Epithelial cell of prostate (primary cell): ENCODE data around the gene ECSCR.
A peak's percentile ranks its signal among the peaks of the same experiment; 100 is the strongest.
"Not testable (repeated sequence)": the region's sequence is repeated elsewhere in the genome, so short reads cannot be mapped to it uniquely, and the experiment has no call there.

Source experiments
- DNase-seq: peaks from one replicate; pipeline ENCODE4 v3.0.0-alpha.2; 2011; ENCODE audit warnings: low read depth, low spot score
- H3K27ac ChIP-seq: fragments of 450-650 bp; 2 replicates; pipeline ENCODE4 v1.5.1; 2017; ENCODE audit warnings: mild to moderate bottlenecking

The ECSCR gene

GRCh38 chr5:139415221-139415861, 47.2 kb downstream of the ECSCR start:
- peak; percentile 74 for DNase-seq
- peak overlapping the region; percentile 64 for H3K27ac ChIP-seq

DNA sequence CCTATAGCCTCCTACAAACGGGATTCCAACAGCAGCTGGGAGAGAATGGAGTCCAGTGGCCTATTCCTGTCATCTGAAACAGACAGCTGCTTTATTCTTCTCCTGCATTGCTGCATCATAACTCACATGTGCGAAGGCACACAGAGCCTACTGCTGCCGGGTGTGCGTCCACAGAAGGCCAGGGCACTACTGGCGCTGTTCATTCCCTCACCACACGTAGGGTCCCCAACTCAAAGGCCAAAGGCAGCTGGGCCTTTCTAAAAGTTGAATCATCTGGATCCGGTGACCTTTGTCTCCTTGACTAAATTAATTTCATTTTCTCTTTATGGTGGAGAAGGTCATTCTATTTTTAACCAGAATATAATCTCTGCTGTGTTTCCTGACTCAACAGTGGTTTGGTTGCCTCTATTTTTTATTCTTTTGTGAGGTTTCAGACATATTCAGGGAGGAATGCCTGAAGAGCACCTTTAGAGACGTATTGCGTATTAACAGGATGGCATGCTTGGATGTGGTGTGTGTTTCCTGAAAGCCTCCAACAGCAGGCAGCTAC, 47.9 kb downstream of the ECSCR start:
- no peak for DNase-seq
- peak overlapping the region; percentile 64 for H3K27ac ChIP-seq

DNA sequence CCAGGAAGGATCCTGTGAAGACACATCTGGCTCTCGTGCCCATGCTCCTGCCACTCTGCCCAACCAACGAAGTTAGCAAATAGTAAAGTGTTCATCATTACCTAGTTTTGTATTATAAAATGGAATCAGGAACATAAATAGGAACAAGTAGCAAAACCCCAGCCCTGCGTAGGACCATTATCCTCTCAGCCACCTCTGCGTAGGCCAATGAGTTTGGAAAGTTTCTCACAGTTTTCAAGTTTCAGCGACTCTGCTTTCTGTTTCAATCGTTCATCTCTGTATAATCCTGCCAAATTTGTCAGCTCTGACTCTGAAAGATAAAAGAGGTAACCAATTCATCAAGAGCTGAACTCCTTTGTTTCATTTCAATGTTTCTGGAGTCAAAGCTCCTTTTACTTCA, 48.6 kb downstream of the ECSCR start:
- DNase-seq = no peak
- no peak overlapping the region for H3K27ac ChIP-seq

GRCh38 chr5:139413153-139413552, 49.4 kb downstream of the ECSCR start:
- H3K27ac ChIP-seq = no peak overlapping the region
- no peak for DNase-seq

GRCh38 chr5:139410993-139411828, 51.3 kb downstream of the ECSCR start:
- no peak overlapping the region for H3K27ac ChIP-seq
- no peak for DNase-seq

DNA sequence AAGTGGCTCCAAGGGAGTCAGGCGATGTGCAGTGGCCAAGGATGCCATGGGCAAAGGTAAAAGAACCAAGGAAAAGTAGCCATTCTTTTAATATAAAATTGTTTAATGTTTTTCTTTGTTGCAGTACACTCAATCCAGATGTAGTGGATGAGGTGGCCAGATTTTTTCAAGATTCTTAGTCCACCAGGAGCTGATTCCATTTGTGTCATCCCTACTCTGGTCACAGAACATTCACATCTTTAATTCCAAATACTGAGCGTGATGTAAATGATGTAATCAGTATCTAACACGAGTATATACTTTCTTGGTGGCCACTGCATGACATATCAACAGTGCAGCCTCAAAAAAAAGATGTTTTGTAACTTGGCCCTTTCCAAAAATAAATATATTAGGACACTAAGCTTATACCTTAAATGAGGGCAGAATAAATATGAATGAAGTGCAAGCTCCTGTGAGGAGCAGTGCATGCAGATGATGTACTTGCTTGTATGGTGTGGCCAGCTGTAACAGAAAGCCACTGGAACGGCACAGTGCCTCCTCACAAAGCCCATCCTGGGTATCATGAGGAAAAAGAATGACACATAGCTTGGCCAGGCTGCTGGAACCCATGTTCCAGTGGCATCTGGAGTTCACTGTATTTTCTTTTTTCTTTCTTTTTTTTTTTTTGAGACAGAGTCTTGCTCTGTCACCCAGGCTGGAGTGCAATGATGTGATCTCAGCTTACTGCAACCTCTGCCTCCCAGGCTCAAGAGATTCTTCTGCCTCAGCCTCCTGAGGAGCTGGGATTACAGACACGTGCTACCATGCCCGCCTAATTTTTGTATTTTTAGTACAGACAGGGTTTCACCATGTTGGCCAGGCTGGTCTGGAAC, 52.2 kb downstream of the ECSCR start:
- DNase-seq = no peak
- H3K27ac ChIP-seq = no peak overlapping the region

DNA sequence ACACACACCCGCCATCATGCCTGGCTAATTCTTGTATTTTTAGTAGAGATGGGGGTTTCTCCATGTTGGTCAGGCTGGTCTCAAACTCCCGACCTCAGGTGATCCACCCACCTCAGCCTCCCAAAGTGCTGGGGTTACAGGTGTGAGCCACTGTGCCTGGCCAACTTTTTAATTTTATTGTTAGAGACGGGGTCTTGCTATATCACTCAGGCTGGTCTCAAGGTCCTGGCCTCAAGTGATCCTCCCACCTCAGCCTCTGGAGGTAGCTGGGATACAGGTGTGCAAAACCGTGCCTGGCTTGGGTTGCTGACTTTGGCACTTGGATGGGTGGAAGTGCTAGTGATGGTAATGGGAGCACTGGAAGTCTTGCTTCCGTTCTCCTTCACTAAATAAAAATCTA, 53.4 kb downstream of the ECSCR start:
- DNase-seq, H3K27ac ChIP-seq: not testable (repeated sequence)

DNA sequence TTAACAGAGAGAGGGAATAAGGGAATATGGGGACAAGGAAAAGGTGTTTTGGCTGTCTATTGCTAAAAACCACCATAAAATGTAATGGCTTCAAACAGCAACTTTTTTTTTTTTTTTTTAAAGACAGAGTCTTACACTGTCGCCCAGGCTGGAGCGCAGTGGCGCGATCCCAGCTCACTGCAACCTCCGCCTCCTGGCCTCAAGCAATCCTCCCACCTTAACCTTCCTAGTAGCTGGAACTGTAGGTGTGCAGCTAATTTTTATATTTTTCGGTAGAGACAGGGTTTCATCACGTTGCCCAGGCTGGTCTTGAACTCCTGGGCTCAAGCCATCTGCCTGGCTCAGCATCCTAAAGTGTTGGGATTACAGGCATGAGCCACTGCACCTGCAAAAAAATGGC, 54.4 kb downstream of the ECSCR start:
- no peak overlapping the region for H3K27ac ChIP-seq

DNA sequence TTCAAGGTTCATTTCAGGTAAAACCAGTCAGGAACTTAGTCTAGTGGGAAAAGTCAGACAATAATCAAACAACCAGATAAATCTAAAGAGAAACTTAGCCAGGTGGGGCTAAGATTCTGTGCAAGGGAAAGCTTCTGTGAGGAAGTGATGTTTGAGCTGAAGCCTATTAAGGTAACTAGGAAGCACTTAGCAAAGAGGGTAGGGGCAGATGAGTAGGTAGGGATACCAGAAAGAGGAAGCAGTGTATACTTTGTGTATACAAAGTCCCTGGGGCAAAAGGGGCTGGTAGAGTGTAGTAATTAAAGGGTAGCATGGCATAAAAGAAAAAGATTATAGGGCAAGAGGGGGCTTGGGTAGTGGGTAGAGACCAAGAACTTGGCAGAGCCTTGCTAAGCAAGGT, 55.0 kb downstream of the ECSCR start:
- DNase-seq = no peak

More for the DNA sequence above, 54.4 kb downstream of the ECSCR start:
- DNase-seq = no peak

GRCh38 chr5:139406963-139407362, 55.6 kb downstream of the ECSCR start:
- DNase-seq = no peak
- no peak overlapping the region for H3K27ac ChIP-seq

More for the DNA sequence above, 55.0 kb downstream of the ECSCR start:
- no peak overlapping the region for H3K27ac ChIP-seq

DNA sequence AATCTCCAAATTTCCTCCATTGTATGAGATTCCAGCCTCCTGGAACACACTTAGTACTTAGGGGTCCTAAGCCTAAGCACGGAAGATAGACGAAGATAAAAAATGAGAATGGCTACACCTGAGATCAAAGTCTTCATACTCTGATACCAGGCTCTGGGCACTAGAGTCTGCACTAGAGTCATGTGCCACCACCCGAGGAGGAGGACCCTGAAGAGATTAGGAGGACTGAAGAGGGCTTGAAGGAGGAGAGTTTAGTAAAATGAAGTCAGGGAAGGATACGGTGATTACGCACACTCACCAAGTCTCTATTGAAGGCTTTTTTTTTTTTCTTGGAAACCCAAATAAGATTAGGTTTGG, 58.1 kb downstream of the ECSCR start:
- no peak for DNase-seq
- peak overlapping the region; percentile 90 for H3K27ac ChIP-seq

- DNase-seq = peak; percentile 75
- H3K27ac ChIP-seq = peak within 1 kb of the TSS; percentile 90
These were observed 58.6 kb downstream of the ECSCR start, which contains the start of gene SPATA24 for GRCh38 chr5:139403787-139404483. TSS of gene SPATA24 (minus strand) at chr5:139404089. CDS start at chr5:139404060, 29 bp downstream.

DNA sequence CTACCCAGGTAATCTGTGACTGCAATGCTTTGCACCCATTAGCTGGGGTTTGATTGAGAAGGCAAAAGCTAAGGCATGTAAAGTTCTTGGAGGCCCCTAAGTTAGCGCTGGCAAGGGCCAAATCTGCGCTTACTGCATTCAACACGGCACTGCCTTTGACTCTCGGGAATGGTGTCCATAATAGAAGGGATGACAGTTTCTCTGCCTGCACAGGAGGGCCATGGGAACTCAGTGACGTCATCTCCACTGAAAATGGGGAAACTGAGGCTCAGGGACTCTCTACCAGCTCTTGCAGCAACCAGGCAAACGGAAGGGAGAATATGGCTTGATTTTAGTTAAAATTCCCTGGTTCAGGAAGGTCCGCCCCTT, 59.1 kb downstream of the ECSCR start:
- peak overlapping the region; percentile 90 for H3K27ac ChIP-seq
- DNase-seq = no peak

DNA sequence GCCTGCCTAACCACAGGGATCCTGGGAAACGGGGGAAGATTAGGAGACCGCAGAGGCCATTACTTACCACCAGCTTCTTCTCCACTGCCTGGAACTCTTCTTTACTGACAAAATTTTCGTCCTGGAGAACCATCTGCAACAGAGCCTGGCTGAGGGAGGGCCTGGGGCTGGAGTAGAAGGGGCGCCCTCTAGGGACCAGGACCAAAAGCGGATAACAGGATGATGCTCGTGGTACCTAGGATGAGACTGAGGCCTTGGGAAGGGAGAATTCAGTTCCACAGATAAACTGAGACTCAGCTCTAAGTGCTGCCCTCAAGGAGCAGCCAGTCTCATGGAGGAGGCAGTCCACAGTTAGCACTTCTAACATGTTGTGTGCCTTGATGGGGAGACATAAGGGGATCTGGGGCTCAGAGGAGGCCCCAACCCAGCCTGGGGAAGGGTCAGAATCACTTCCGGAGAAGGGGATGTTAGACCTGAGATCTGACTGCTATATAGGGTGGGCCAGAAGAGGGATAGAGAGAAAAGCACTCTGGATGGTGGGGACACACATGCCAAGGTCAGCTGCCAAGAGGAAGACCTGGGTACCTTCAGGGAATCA, 59.9 kb downstream of the ECSCR start:
- H3K27ac ChIP-seq = peak overlapping the region; percentile 90
- no peak for DNase-seq

GRCh38 chr5:139401546-139401945, 61.0 kb downstream of the ECSCR start:
- H3K27ac ChIP-seq = no peak overlapping the region
- DNase-seq = no peak

DNA sequence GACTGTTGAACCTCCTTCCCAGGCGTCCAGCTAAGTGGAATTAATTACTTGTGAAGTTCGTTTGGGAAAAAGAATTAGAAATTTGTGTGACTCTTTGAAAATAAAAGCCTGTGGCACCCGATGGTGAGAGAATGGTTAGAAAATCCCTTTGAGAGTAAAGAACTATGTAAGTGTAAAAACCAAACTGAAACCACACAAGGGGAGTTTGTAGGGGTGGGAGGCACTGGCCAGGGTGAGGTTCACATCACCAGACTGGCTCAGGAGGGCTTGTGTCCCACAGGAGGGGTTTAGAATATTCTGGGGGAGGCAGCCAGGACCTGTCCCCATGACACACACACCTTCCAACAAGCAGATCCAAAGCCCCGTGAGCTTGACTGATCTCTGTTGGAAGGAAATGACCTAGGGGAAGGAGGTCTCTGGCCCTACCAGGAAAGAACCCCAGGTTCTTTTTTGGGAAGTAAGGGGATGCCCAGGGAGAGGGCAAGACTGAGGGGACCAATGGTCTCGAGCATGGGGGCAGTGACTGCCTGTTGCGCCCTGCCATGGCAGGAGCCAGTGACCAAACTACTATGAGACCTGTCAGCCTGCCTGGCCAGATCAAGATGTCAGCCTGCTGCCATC, 62.9 kb downstream of the ECSCR start:
- no peak for DNase-seq
- no peak overlapping the region for H3K27ac ChIP-seq
